Measurements from ENCODE around the gene GTF3C1.

GTF3C1 gene

GRCh38 chr16:27431773-27432532 is 117.8 kb downstream of the GTF3C1 start:
- Histone ChIP-seq H3K9ac (ENCODE audit: low read length) (no peak overlapping the region), H3K9me3 (ENCODE audit: control insufficient read depth, low read length) (no peaks in the 10 kb centered on the region), H3K27me3 (ENCODE audit: control insufficient read depth, insufficient read depth, low read length) (no peaks in the 10 kb centered on the region), H3K36me3 (ENCODE audit: control insufficient read depth, insufficient read depth, low read length) (no peaks in the 10 kb centered on the region), H3K4me1 (ENCODE audit: control insufficient read depth, insufficient read depth, low read length) (no peaks in the 10 kb centered on the region), H3K4me3 (ENCODE audit: low read length) (no peak overlapping the region)

GRCh38 chr16:27430923-27431484 is 118.7 kb downstream of the GTF3C1 start:
- Histone ChIP-seq H3K27me3 (ENCODE audit: control insufficient read depth, insufficient read depth, low read length) (no peaks in the 10 kb centered on the region), H3K36me3 (ENCODE audit: control insufficient read depth, insufficient read depth, low read length) (no peaks in the 10 kb centered on the region), H3K9me3 (ENCODE audit: control insufficient read depth, low read length) (no peaks in the 10 kb centered on the region), H3K4me3 (ENCODE audit: low read length) (no peak overlapping the region), H3K9ac (ENCODE audit: low read length) (no peak overlapping the region), H3K4me1 (ENCODE audit: control insufficient read depth, insufficient read depth, low read length) (no peaks in the 10 kb centered on the region)

DNA sequence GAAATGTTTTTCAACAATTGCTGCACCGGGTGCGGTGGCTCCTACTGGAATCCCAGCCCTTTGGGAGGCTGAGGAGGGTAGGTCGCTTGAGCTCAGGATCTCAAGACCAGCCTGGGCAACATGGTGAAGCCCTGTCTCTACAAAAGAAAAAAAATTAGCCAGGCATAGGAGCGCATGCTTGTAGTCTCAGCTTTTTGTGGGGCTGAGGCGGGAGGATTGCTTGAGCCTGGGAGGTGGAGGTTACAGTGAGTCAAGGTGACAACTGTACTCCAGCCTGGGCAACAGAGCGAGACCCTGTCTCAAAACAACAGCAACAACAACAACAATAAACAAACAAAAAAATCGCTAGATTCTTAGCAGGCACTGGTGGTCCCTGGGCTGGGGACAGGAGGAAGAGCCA is 119.2 kb downstream of the GTF3C1 start:
- no peaks in the 10 kb centered on the region for H3K27me3 ChIP-seq (ENCODE audit: control insufficient read depth, insufficient read depth, low read length)
- no peaks in the 10 kb centered on the region for H3K4me1 ChIP-seq (ENCODE audit: control insufficient read depth, insufficient read depth, low read length)
- no peaks in the 10 kb centered on the region for H3K36me3 ChIP-seq (ENCODE audit: control insufficient read depth, insufficient read depth, low read length)
- no peaks in the 10 kb centered on the region for H3K9me3 ChIP-seq (ENCODE audit: control insufficient read depth, low read length)
- no peak overlapping the region for H3K9ac ChIP-seq (ENCODE audit: low read length)
- H3K4me3 ChIP-seq (ENCODE audit: low read length): no peak overlapping the region

DNA sequence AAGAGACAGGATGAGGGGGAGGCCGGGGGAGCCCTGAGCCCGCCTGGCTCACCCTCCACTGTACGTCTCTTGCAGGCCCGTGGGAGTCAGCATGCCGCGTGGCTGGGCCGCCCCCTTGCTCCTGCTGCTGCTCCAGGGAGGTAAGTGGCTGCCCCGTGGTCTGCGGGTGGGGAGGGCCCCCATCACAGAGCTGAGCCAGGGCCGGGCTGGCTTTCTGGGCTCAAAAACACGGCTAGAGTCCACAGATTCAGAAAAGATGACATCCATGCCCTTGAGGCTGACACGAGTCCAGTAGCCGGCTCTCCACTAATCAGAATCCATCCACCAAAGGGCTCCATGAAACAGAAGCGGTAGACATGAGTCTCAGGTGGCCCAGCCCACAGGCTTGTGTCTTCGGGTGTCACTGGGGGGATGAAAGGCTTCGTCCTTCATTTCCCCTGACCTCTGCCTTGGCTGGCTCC is 119.7 kb downstream of the GTF3C1 start:
- Histone ChIP-seq H3K9me3 (ENCODE audit: control insufficient read depth, low read length) (no peaks in the 10 kb centered on the region), H3K4me1 (ENCODE audit: control insufficient read depth, insufficient read depth, low read length) (no peaks in the 10 kb centered on the region), H3K4me3 (ENCODE audit: low read length) (no peak overlapping the region), H3K36me3 (ENCODE audit: control insufficient read depth, insufficient read depth, low read length) (no peaks in the 10 kb centered on the region), H3K9ac (ENCODE audit: low read length) (no peak overlapping the region), H3K27me3 (ENCODE audit: control insufficient read depth, insufficient read depth, low read length) (no peaks in the 10 kb centered on the region)

DNA sequence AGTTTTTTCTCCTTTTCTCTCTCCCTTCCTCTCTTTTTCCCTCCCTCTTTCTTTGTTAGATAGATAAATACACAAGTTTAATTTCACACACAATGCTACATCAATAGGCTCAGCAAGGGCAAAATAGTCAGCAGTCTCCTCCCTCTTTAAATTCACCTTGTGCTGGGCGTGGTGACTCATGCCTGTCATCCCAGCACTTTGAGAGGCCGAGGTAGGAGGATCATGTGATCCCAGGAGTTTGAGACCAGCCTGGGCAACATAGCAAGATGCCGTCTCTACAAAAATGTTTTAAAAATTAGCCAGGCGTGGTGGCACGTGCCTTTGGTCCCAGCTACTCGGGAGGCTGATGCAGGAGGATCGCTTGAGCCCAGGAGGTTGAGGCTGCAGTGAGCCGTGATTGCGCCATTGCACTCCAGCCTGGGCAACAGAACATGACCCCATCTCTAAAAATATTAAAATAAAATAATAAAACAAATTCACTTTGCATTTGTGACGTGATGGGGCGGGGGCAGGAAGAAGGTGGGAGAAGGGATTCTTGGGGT is 120.3 kb downstream of the GTF3C1 start:
- no peaks in the 10 kb centered on the region for H3K4me1 ChIP-seq (ENCODE audit: control insufficient read depth, insufficient read depth, low read length)
- no peaks in the 10 kb centered on the region for H3K9me3 ChIP-seq (ENCODE audit: control insufficient read depth, low read length)
- no peak overlapping the region for H3K4me3 ChIP-seq (ENCODE audit: low read length)
- no peak overlapping the region for H3K9ac ChIP-seq (ENCODE audit: low read length)
- H3K36me3 ChIP-seq (ENCODE audit: control insufficient read depth, insufficient read depth, low read length): no peaks in the 10 kb centered on the region
- no peaks in the 10 kb centered on the region for H3K27me3 ChIP-seq (ENCODE audit: control insufficient read depth, insufficient read depth, low read length)

- Histone ChIP-seq H3K4me3 (ENCODE audit: low read length) (no peak overlapping the region), H3K9me3 (ENCODE audit: control insufficient read depth, low read length) (no peaks in the 10 kb centered on the region), H3K9ac (ENCODE audit: low read length) (no peak overlapping the region), H3K4me1 (ENCODE audit: control insufficient read depth, insufficient read depth, low read length) (no peaks in the 10 kb centered on the region), H3K27me3 (ENCODE audit: control insufficient read depth, insufficient read depth, low read length) (no peaks in the 10 kb centered on the region), H3K36me3 (ENCODE audit: control insufficient read depth, insufficient read depth, low read length) (no peaks in the 10 kb centered on the region)
These were observed 121.5 kb downstream of the GTF3C1 start for GRCh38 chr16:27428026-27428785.

DNA sequence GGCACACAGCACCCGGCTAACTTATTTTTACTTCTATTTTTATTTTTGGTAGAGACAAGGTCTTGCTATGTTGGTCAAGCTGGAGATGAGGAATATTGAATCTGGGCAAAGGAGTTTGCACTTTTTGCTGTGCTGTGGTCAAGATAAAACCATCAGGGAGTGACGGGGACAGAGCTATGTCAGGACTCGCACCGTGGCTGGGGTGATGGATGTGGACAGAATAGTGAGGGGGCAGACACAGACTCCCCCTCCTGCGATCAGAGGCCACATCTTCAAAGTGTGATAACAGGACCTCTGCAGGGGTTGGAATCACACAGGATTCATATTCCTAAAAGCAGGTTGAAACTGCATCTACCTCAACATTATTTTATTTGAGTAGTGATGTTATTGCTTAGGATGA is 122.2 kb downstream of the GTF3C1 start:
- Histone ChIP-seq H3K27me3 (ENCODE audit: control insufficient read depth, insufficient read depth, low read length) (no peaks in the 10 kb centered on the region), H3K9me3 (ENCODE audit: control insufficient read depth, low read length) (no peaks in the 10 kb centered on the region), H3K4me3 (ENCODE audit: low read length) (no peak overlapping the region), H3K36me3 (ENCODE audit: control insufficient read depth, insufficient read depth, low read length) (no peaks in the 10 kb centered on the region), H3K9ac (ENCODE audit: low read length) (no peak overlapping the region), H3K4me1 (ENCODE audit: control insufficient read depth, insufficient read depth, low read length) (no peaks in the 10 kb centered on the region)

DNA sequence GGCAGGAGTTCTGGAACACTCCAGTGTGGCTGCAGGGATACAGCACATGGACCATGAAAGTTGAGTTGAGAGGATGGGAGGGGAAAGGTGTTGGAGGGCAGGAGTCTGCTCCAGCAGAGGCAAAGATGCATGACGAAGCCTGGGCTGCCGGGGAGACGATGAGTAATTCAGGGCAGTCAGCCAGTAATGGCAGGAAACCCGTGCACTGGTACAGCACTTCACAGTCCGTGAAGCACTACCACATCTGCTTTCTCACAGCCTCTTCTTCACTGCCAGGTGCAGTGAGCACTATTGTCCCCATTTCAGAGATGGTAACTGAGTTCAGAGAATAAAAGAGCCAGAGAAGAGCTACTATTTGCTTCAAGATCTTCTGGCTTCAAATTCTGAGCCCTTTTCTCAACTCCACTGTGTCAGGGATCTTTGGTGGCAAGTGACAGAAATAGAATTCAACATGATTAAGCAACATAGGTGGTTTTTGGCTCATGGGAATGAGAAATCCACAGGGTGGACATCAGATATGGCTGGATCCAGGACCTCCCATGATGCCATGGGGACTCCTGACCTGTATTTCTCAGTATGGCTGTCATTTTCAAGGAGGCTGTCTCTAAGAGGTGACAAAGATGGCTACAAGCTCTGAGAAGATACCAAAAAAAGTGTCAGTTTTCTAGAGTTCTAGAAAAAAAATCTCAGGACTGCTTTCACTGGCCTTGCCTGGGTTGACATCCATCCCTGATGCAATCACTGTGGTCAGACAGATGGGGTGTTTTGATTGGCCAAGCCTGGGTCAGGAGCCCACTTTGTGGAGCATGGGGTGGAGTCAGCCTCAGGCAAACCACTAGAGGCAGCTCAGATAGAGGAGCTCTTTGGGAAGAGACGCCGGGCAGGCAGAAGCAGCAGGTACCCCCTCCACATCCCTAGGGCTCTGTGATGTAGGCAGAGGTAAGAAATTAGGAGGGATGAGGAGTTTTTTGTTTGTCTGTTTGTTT is 123.0 kb downstream of the GTF3C1 start:
- Histone ChIP-seq H3K9ac (ENCODE audit: low read length) (no peak overlapping the region), H3K36me3 (ENCODE audit: control insufficient read depth, insufficient read depth, low read length) (no peaks in the 10 kb centered on the region), H3K4me3 (ENCODE audit: low read length) (no peak overlapping the region), H3K4me1 (ENCODE audit: control insufficient read depth, insufficient read depth, low read length) (no peaks in the 10 kb centered on the region), H3K9me3 (ENCODE audit: control insufficient read depth, low read length) (no peaks in the 10 kb centered on the region), H3K27me3 (ENCODE audit: control insufficient read depth, insufficient read depth, low read length) (no peaks in the 10 kb centered on the region)

GRCh38 chr16:27425961-27426360 is 123.8 kb downstream of the GTF3C1 start:
- no peaks in the 10 kb centered on the region for H3K27me3 ChIP-seq (ENCODE audit: control insufficient read depth, insufficient read depth, low read length)
- no peaks in the 10 kb centered on the region for H3K36me3 ChIP-seq (ENCODE audit: control insufficient read depth, insufficient read depth, low read length)
- H3K4me3 ChIP-seq (ENCODE audit: low read length): no peak overlapping the region
- H3K9me3 ChIP-seq (ENCODE audit: control insufficient read depth, low read length): no peaks in the 10 kb centered on the region
- H3K4me1 ChIP-seq (ENCODE audit: control insufficient read depth, insufficient read depth, low read length): no peaks in the 10 kb centered on the region
- H3K9ac ChIP-seq (ENCODE audit: low read length): no peak overlapping the region

GRCh38 chr16:27424772-27425498 is 124.8 kb downstream of the GTF3C1 start:
- Histone ChIP-seq H3K27me3 (ENCODE audit: control insufficient read depth, insufficient read depth, low read length) (no peaks in the 10 kb centered on the region), H3K4me3 (ENCODE audit: low read length) (no peak overlapping the region), H3K9me3 (ENCODE audit: control insufficient read depth, low read length) (no peaks in the 10 kb centered on the region), H3K9ac (ENCODE audit: low read length) (no peak overlapping the region), H3K36me3 (ENCODE audit: control insufficient read depth, insufficient read depth, low read length) (no peaks in the 10 kb centered on the region), H3K4me1 (ENCODE audit: control insufficient read depth, insufficient read depth, low read length) (no peaks in the 10 kb centered on the region)

All from mucosa of stomach (tissue), 1 donor.